Mesendoderm (in vitro differentiated cells): ENCODE data around the gene TEAD2.

Source experiments
- DNase-seq: peaks from one replicate; pipeline ENCODE4 v3.0.0; 2013
- H2AK5ac ChIP-seq: 2 replicates; pipeline ENCODE4 v1.6.1; 2013; ENCODE audit warnings: low read length, inconsistent platforms
- H2BK120ac ChIP-seq: 2 replicates; pipeline ENCODE4 v1.6.1; 2013; ENCODE audit warnings: low read depth, mild to moderate bottlenecking, low read length, moderate library complexity, mixed read lengths
- H2BK15ac ChIP-seq: replicated peaks from 2 replicates; pipeline ENCODE4 v1.6.1; 2013; ENCODE audit warnings: low read depth, mild to moderate bottlenecking, moderate library complexity
- H2BK5ac ChIP-seq: 2 replicates; pipeline ENCODE4 v1.6.1; 2013; ENCODE audit warnings: low read length, inconsistent platforms
- H3K18ac ChIP-seq: 2 replicates; pipeline ENCODE4 v1.6.1; 2013; ENCODE audit warnings: mild to moderate bottlenecking, low read length, mixed read lengths
- H3K23ac ChIP-seq: one replicate; pipeline ENCODE4 v1.6.1; 2013; ENCODE audit warnings: low read length
- H3K27ac ChIP-seq: 2 replicates; pipeline ENCODE4 v1.5.1; 2013; ENCODE audit warnings: low read depth, mild to moderate bottlenecking, inconsistent platforms, low read length, moderate library complexity
- H3K27me3 ChIP-seq: 2 replicates; pipeline ENCODE4 v1.6.1; 2013; ENCODE audit warnings: low read length, control low read depth, mild to moderate bottlenecking, inconsistent platforms; ENCODE audit not compliant: insufficient read depth, poor library complexity
- H3K36me3 ChIP-seq: 2 replicates; pipeline ENCODE4 v1.6.1; 2013; ENCODE audit warnings: low read length, inconsistent platforms; ENCODE audit not compliant: control insufficient read depth, insufficient read depth
- H3K4ac ChIP-seq: one replicate; pipeline ENCODE4 v1.6.1; 2013; ENCODE audit warnings: low read depth, mild to moderate bottlenecking, low read length, moderate library complexity
- H3K4me1 ChIP-seq: 2 replicates; pipeline ENCODE4 v1.6.1; 2013; ENCODE audit warnings: low read depth, low read length, inconsistent platforms; ENCODE audit not compliant: control insufficient read depth
- H3K4me2 ChIP-seq: 2 replicates; pipeline ENCODE4 v1.6.1; 2013; ENCODE audit warnings: low read length
- H3K4me3 ChIP-seq: 2 replicates; pipeline ENCODE4 v1.5.1; 2013; ENCODE audit warnings: mild to moderate bottlenecking, low read length
- H3K56ac ChIP-seq: one replicate; pipeline ENCODE4 v1.6.1; 2013; ENCODE audit warnings: low read length
- H3K79me1 ChIP-seq: 2 replicates; pipeline ENCODE4 v1.6.1; 2013; ENCODE audit warnings: low read length, inconsistent platforms
- H3K79me2 ChIP-seq: 2 replicates; pipeline ENCODE4 v1.6.1; 2013; ENCODE audit warnings: mild to moderate bottlenecking, low read length; ENCODE audit not compliant: control insufficient read depth, insufficient read depth
- H3K9ac ChIP-seq: 2 replicates; pipeline ENCODE4 v1.6.1; 2013; ENCODE audit warnings: low read length, inconsistent platforms
- H4K5ac ChIP-seq: one replicate; pipeline ENCODE4 v1.6.1; 2013; ENCODE audit warnings: low read length
- H4K8ac ChIP-seq: one replicate; pipeline ENCODE4 v1.6.1; 2013; ENCODE audit warnings: low read depth, mild to moderate bottlenecking, control low read depth, low read length, moderate library complexity
- WGBS: extraction: QIAGEN DNeasy Blood & Tissue Kit; methylation state at CpG from one replicate; pipeline ENCODE4 v1.1.7; 2013; ENCODE audit warnings: low lambda C conversion rate, missing lambda C conversion rate; ENCODE audit not compliant: insufficient coverage; ENCODE audit errors: extremely low coverage; 5-methylcytosine and 5-hydroxymethylcytosine counted together

TEAD2 gene

DNA sequence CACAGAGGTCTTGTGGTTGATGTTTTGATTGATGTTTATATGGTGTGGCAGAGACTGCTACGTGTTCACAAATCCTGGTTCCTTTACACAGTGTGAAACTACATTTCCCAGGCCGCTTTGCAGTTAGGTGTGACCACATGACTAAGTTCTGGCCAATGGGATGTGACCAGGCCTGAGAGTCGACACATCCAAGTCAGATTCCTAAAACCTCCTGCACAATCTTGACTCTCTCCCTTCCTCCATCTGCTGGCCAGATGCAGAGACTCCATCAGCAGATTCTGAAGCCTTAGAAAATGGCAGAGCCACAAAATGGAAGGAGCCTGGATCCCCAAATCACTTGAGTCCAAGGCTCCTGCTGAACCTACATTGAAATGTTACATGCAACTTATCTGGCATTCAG is 14.4 kb downstream of the TEAD2 start:
- WGBS = no CpG with 5 or more reads among the region's 3 CpGs

DNA sequence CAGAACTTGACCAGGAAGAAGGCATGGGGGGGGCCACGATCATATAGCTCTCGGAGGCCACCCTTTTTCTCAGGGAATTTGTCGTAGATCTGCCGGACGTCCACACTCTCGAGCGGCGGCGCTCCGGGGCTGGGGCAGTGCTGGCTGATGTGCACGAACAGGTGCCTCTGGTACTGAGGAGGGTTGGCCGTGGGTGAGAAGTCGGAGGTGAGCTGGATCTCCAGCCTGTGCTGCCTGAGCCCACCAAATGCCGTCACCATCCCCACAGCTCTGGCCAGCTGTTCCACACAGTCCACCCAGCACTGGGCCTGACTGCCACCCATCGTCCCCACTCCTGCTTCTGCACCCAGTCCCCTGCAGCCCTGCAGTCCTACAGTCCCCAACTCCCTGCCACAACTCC is 15.0 kb downstream of the TEAD2 start:
- Histone ChIP-seq H3K4me1 (no peaks in the 10 kb centered on the region), H3K56ac (no peak overlapping the region), H2BK120ac (no peak overlapping the region), H4K5ac (no peak overlapping the region), H3K4ac (no peak overlapping the region), H3K4me3 (no peak overlapping the region), H3K27ac (no peak overlapping the region), H4K8ac (no peak overlapping the region), H3K4me2 (no peak overlapping the region), H2AK5ac (no peak overlapping the region), H3K23ac (no peak overlapping the region), H3K79me2 (no peaks in the 10 kb centered on the region), H3K9ac (no peak overlapping the region), H2BK15ac (no peak overlapping the region), H3K27me3 (no peaks in the 10 kb centered on the region), H3K79me1 (no peaks in the 10 kb centered on the region), H3K18ac (no peak overlapping the region), H3K36me3 (peaks cover 31% of the 10 kb centered on the region), H2BK5ac (no peak overlapping the region)
- no peak for DNase-seq
- no CpG with 5 or more reads among the region's 15 CpGs for WGBS

More for the DNA sequence above, 14.4 kb downstream of the TEAD2 start:
- no peak overlapping the region for H2BK15ac ChIP-seq
- H3K36me3 ChIP-seq = peaks cover 28% of the 10 kb centered on the region
- no peak overlapping the region for H4K8ac ChIP-seq
- no peak overlapping the region for H3K9ac ChIP-seq
- H2BK5ac ChIP-seq = no peak overlapping the region
- H3K79me1 ChIP-seq = no peaks in the 10 kb centered on the region
- no peaks in the 10 kb centered on the region for H3K27me3 ChIP-seq
- H2BK120ac ChIP-seq = no peak overlapping the region
- no peak overlapping the region for H3K4me2 ChIP-seq
- H3K56ac ChIP-seq = no peak overlapping the region
- no peak overlapping the region for H3K4ac ChIP-seq
- H3K23ac ChIP-seq = no peak overlapping the region
- H2AK5ac ChIP-seq = no peak overlapping the region
- DNase-seq = peak; percentile 96
- no peak overlapping the region for H3K18ac ChIP-seq
- H3K79me2 ChIP-seq = no peaks in the 10 kb centered on the region
- no peak overlapping the region for H4K5ac ChIP-seq
- no peak overlapping the region for H3K27ac ChIP-seq
- no peaks in the 10 kb centered on the region for H3K4me1 ChIP-seq
- H3K4me3 ChIP-seq = no peak overlapping the region

DNA sequence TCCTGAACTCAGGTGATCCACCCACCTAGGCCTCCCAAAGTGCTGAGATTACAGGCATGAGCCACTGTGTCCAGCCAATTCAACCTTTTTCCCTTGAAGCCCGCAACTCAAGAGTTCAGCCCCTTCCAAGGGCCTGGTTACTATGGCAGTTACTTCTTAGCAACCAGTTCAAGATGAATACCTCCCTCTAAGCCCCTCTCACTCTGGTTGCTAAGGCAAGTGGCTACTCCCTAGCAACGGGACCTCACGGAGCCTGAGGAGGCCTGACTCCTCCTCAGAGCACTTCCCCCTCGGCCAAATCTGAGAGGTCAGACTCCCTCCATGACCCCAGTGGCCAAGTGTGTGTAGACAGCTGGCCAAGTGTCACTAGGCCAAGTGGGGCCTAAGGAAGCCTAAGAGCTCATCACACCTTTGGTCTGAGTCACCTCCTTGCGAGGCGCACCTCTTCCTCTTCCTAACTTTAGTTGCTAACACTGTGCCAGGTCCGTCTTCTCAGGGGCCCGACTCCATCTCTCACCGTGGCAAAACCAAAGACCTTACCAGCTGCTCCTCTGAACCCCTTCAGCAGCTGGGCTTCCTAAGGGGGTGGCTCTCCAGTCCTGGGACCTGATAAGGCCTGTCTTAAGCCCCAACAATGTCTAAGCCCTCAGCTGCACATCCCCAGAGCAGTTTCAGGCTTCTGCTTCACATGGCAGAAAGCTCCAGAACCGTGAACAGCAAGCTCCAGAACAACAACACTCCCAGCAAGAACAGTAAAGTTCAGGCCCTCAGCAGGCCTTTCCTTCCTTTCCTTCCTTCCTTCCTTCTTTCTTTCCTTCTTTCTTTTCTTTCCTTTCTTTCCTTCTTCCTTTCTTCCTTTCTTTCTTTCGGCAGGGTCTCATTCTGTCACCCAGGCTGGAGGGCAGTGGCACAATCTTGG is 17.5 kb downstream of the TEAD2 start:
- H3K23ac ChIP-seq = no peak overlapping the region
- H2BK5ac ChIP-seq = no peak overlapping the region
- no peak overlapping the region for H3K56ac ChIP-seq
- H3K4me3 ChIP-seq = no peak overlapping the region
- no peak overlapping the region for H2BK15ac ChIP-seq
- peaks cover 32% of the 10 kb centered on the region for H3K36me3 ChIP-seq
- H3K9ac ChIP-seq = no peak overlapping the region
- no peak overlapping the region for H2AK5ac ChIP-seq
- no peaks in the 10 kb centered on the region for H3K27me3 ChIP-seq
- H3K27ac ChIP-seq = no peak overlapping the region
- no peak overlapping the region for H2BK120ac ChIP-seq
- no peak overlapping the region for H3K4me2 ChIP-seq
- no peaks in the 10 kb centered on the region for H3K79me2 ChIP-seq
- no peak overlapping the region for H4K8ac ChIP-seq
- DNase-seq = peak; percentile 38
- WGBS = no CpG with 5 or more reads among the region's 11 CpGs
- no peak overlapping the region for H3K18ac ChIP-seq
- no peak overlapping the region for H3K4ac ChIP-seq
- no peaks in the 10 kb centered on the region for H3K79me1 ChIP-seq
- H3K4me1 ChIP-seq = peaks cover 3% of the 10 kb centered on the region
- no peak overlapping the region for H4K5ac ChIP-seq

DNA sequence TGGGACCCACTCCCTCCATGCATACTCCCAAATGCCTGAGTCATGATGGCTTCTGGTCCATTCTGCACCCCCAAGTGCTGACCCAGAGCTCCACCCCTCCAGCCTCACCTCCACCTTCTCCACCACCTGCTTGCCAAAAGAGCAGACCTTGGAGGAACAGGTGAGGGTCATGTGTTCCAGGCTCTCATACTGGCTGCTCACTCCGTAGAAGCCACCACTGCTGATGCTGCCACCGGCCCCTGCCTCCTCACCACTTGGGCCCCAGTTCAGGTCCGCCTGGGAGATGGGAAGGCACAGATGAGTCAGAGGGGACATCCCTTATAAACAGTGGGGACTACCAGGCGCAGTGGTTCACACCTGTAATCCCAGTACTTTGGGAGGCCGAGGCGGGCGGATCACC is 19.1 kb downstream of the TEAD2 start:
- Histone ChIP-seq H3K56ac (no peak overlapping the region), H3K9ac (no peak overlapping the region), H3K27ac (no peak overlapping the region), H2BK15ac (no peak overlapping the region), H2AK5ac (no peak overlapping the region), H4K8ac (no peak overlapping the region), H3K4ac (no peak overlapping the region), H3K4me2 (no peak overlapping the region), H2BK5ac (no peak overlapping the region), H3K18ac (no peak overlapping the region), H3K79me1 (no peaks in the 10 kb centered on the region), H3K4me3 (no peak overlapping the region), H3K27me3 (no peaks in the 10 kb centered on the region), H4K5ac (no peak overlapping the region), H3K23ac (no peak overlapping the region), H3K36me3 (peaks cover 27% of the 10 kb centered on the region), H2BK120ac (no peak overlapping the region), H3K4me1 (peaks cover 9% of the 10 kb centered on the region), H3K79me2 (no peaks in the 10 kb centered on the region)
- DNase-seq = no peak
- WGBS = no CpG with 5 or more reads among the region's 7 CpGs

DNA sequence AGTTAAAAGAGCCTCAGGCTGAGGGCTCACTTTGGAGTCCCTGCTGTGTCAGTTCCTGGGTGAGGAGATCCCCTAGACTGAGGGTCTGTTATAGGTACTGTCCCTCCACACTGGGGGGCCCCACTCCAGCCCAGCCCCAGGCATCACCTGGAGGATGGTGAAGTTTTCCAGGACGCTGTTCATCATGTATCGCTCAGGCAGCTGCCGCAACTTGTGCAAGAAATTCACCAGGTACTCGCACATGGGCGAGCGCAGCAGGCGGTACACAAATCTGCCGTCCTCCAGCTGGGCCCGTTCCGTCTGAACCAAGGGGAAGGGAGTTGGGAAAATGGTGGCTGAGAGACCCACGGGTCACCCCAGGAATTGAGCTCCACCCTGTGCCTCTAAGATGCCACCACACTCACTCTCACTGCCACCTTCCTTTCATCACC is 19.9 kb downstream of the TEAD2 start:
- DNase-seq = no peak
- H3K36me3 ChIP-seq = peaks cover 26% of the 10 kb centered on the region
- no CpG with 5 or more reads among the region's 11 CpGs for WGBS

More for the DNA sequence above, 19.9 kb downstream of the TEAD2 start:
- H2BK5ac ChIP-seq = no peak overlapping the region
- no peak overlapping the region for H3K4me3 ChIP-seq
- no peaks in the 10 kb centered on the region for H3K79me2 ChIP-seq
- no peak overlapping the region for H3K23ac ChIP-seq
- peaks cover 10% of the 10 kb centered on the region for H3K4me1 ChIP-seq
- H3K56ac ChIP-seq = no peak overlapping the region
- no peaks in the 10 kb centered on the region for H3K79me1 ChIP-seq
- no peak overlapping the region for H3K4me2 ChIP-seq
- no peaks in the 10 kb centered on the region for H3K27me3 ChIP-seq
- H2BK15ac ChIP-seq = no peak overlapping the region
- no peak overlapping the region for H4K5ac ChIP-seq
- H3K9ac ChIP-seq = no peak overlapping the region
- H3K4ac ChIP-seq = no peak overlapping the region
- H3K18ac ChIP-seq = no peak overlapping the region
- no peak overlapping the region for H2AK5ac ChIP-seq
- no peak overlapping the region for H2BK120ac ChIP-seq
- H4K8ac ChIP-seq = no peak overlapping the region
- H3K27ac ChIP-seq = no peak overlapping the region
